Upper lobe of right lung (tissue), 1 donor: Measurements from ENCODE around the gene RASL10A. TPM values are rescaled to one million over a fixed set of nuclear protein-coding genes. Genes with fewer than 3 reads are reported as not detected.

ENCODE experiments used
- ATAC-seq: fragments of 200-7000 bp; cut with Tn5 transposase; one replicate; pipeline ENCODE4 v1.9.1; 2020; ENCODE audit warnings: mild to moderate bottlenecking, moderate library complexity
- DNase-seq: peaks from one replicate; pipeline ENCODE4 v3.0.0-alpha.2; 2020
- H3K27ac ChIP-seq: fragments of 200-600 bp; one replicate; pipeline ENCODE4 v1.8.0; 2022
- H3K27me3 ChIP-seq: fragments of 200-600 bp; one replicate; pipeline ENCODE4 v1.8.0; 2022; ENCODE audit warnings: mild to moderate bottlenecking
- H3K36me3 ChIP-seq: fragments of 200-600 bp; one replicate; pipeline ENCODE4 v1.8.0; 2022
- H3K4me1 ChIP-seq: fragments of 200-600 bp; one replicate; pipeline ENCODE4 v1.8.0; 2022
- H3K4me3 ChIP-seq: fragments of 200-600 bp; one replicate; pipeline ENCODE4 v1.8.0; 2022; ENCODE audit warnings: mild to moderate bottlenecking
- H3K9me3 ChIP-seq: fragments of 200-600 bp; one replicate; pipeline ENCODE4 v1.8.0; 2022
- CTCF ChIP-seq: fragments of 200-600 bp; IDR thresholded peaks from one replicate; pipeline ENCODE4 v1.8.0; 2022; ENCODE audit warnings: antibody characterized with exemption
- intact Hi-C: fragments of 100-400 bp; cut with DNase I; formaldehyde crosslinking; loops from one replicate; pipeline ENCODE4 v1.11.0; 2022
- total RNA-seq: library from RNA; stranded (reverse); fragmentation: NEBNext Ultra II Directional; extraction: Animal tissue kit (Norgen Biotek cat#: 25700); gene quantifications from one replicate; pipeline ENCODE4 v1.2.1, GENCODE V29; 2021
- donor health status: DM: no; HTN: yes; CAD: no; lungs with severe emphysema.

RASL10A gene
- total RNA-seq, 1 donor from 2014 or later, result 0.72 TPM

GRCh38 chr22:29312218-29313125, 3.0 kb downstream of the RASL10A start:
- Histone ChIP-seq H3K4me1 (peaks cover 61% of the 10 kb centered on the region), H3K27me3 (peaks cover 29% of the 10 kb centered on the region), H3K9me3 (no peaks in the 10 kb centered on the region), H3K4me3 (no peak overlapping the region), H3K36me3 (no peaks in the 10 kb centered on the region), H3K27ac (no peak overlapping the region)
- ATAC-seq (no peak), DNase-seq (peak; percentile 67)
- intact Hi-C loops, result no loop called here
- no peak for TF ChIP-seq CTCF

- no peak for TF ChIP-seq CTCF
- ATAC-seq, result no peak
- intact Hi-C loops, result no loop called here
- Histone ChIP-seq H3K9me3 (no peaks in the 10 kb centered on the region), H3K27ac (peak overlapping the region; percentile 71), H3K36me3 (no peaks in the 10 kb centered on the region), H3K4me3 (no peak overlapping the region), H3K27me3 (peaks cover 29% of the 10 kb centered on the region), H3K4me1 (peaks cover 61% of the 10 kb centered on the region)
- DNase-seq, result no peak
Measured at GRCh38 chr22:29311464-29312217, 3.9 kb downstream of the RASL10A start.

GRCh38 chr22:29310863-29311339, 4.6 kb downstream of the RASL10A start:
- Histone ChIP-seq H3K4me3 (no peak overlapping the region), H3K4me1 (peaks cover 61% of the 10 kb centered on the region), H3K9me3 (no peaks in the 10 kb centered on the region), H3K27me3 (peaks cover 23% of the 10 kb centered on the region), H3K27ac (peak overlapping the region; percentile 71), H3K36me3 (no peaks in the 10 kb centered on the region)
- ATAC-seq (peak; percentile 78), DNase-seq (peak; percentile 96)
- no peak for TF ChIP-seq CTCF
- intact Hi-C loops, result no loop called here

- peak overlapping the region; percentile 71 for H3K27ac ChIP-seq
- intact Hi-C loops, result no loop called here
- ATAC-seq (no peak), DNase-seq (no peak)
- H3K9me3 ChIP-seq, result no peaks in the 10 kb centered on the region
- peaks cover 57% of the 10 kb centered on the region for H3K4me1 ChIP-seq
- no peak for TF ChIP-seq CTCF
- H3K36me3 ChIP-seq, result no peaks in the 10 kb centered on the region
- H3K4me3 ChIP-seq, result no peak overlapping the region
- peaks cover 16% of the 10 kb centered on the region for H3K27me3 ChIP-seq
Measured at GRCh38 chr22:29310065-29310862, 5.2 kb downstream of the RASL10A start.

- DNase-seq, result no peak
- intact Hi-C loops, result no loop called here
- no peak for TF ChIP-seq CTCF
- Histone ChIP-seq H3K36me3 (no peaks in the 10 kb centered on the region), H3K4me3 (peak overlapping the region; percentile 17), H3K9me3 (no peaks in the 10 kb centered on the region), H3K4me1 (peaks cover 49% of the 10 kb centered on the region), H3K27me3 (peaks cover 9% of the 10 kb centered on the region), H3K27ac (peak overlapping the region; percentile 71)
- no peak for ATAC-seq
Measured at GRCh38 chr22:29309332-29310064, 6.0 kb downstream of the RASL10A start.
